Body of pancreas (tissue), 4 donors: ENCODE results near the gene DOCK3. TPM values are rescaled to one million over a fixed set of nuclear protein-coding genes. Genes with fewer than 3 reads are reported as not detected.

Experiments used
- ATAC-seq: fragments of 150-250 bp; one replicate; pipeline ENCODE4 v1.9.1; 2016
- DNase-seq, 4 donors: peaks; one replicate each; pipeline ENCODE4 v3.0.0-alpha.2; 2019
- H3K27ac ChIP-seq, 4 donors: fragments of 200-600 bp; sonication (generic); 1 replicate in 3 of 4; 2 replicates in 1 of 4; pipeline versions ENCODE4 v1.5.1 to v1.6.1; 2016 to 2019; ENCODE audit warnings: mild to moderate bottlenecking in 1 of 4, mixed read lengths in 1 of 4, moderate library complexity in 1 of 4
- H3K27me3 ChIP-seq, 2 donors: fragments of 200-600 bp; sonication (generic); one replicate each; pipeline ENCODE4 v1.6.0; 2016; ENCODE audit warnings: mild to moderate bottlenecking in 1 of 2
- H3K36me3 ChIP-seq, 2 donors: fragments of 200-600 bp; sonication (generic); replicated peaks in 1 of 2; 2 replicates each; pipeline ENCODE4 v1.5.1; 2016; ENCODE audit warnings: low read depth in 2 of 2; ENCODE audit not compliant: insufficient read depth in 1 of 2
- H3K4me1 ChIP-seq: fragments of 200-600 bp; sonication (generic); one replicate; pipeline ENCODE4 v1.6.0; 2016
- H3K4me3 ChIP-seq, 2 donors: fragments of 200-600 bp; sonication (generic); 1 replicate in 1 of 2; 2 replicates in 1 of 2; pipeline ENCODE4 v1.5.1; 2016 to 2019
- H3K9me3 ChIP-seq, 3 donors: fragments of 200-600 bp; sonication (generic); 1 replicate in 2 of 3; 2 replicates in 1 of 3; pipeline ENCODE4 v1.5.1; 2016
- CTCF ChIP-seq, 7 experiments: fragments of 450-650 bp in 4 of 7; fragments of 200-600 bp in 3 of 7; sonication (generic) in 3 of 7; IDR thresholded peaks; one replicate each; pipeline ENCODE4 v1.5.1; 2016 to 2019; ENCODE audit warnings: antibody characterized with exemption in 7 of 7
- POLR2A ChIP-seq, 3 donors: fragments of 450-650 bp; IDR thresholded peaks; one replicate each; pipeline ENCODE4 v1.6.1; 2016; ENCODE audit warnings: antibody characterized with exemption in 3 of 3, mild to moderate bottlenecking in 2 of 3
- WGBS, 2 donors: methylation state at CpG; one replicate each; pipeline ENCODE4 v1.1.5; 2017; 5-methylcytosine and 5-hydroxymethylcytosine counted together
- intact Hi-C: fragments of 100-400 bp; cut with DNase I; formaldehyde crosslinking; loops from one replicate; pipeline ENCODE4 v1.15.1; 2023
- total RNA-seq, 2 donors: library from RNA; depleted of rRNA; stranded (reverse); fragments of >200 nt; gene quantifications; one replicate each; pipeline ENCODE4 v1.1.0, GENCODE V29; 2016

Gene DOCK3
- total RNA-seq, 2 donors from 2014 or later, result 0.52 TPM; not detected in 1

- 63 to 83% methylated on average over 3 of the region's 3 CpGs for WGBS, 2 donors
- H3K27me3 ChIP-seq, result no peaks in the 10 kb centered on the region
- no peaks in the 10 kb centered on the region for H3K9me3 ChIP-seq
- DNase-seq, result no peak
- TF ChIP-seq CTCF (IDR thresholded peaks at IDR 0.05) (no peak), POLR2A (IDR thresholded peaks at IDR 0.05) (no peak)
- no peak overlapping the region for H3K4me3 ChIP-seq
- no peaks in the 10 kb centered on the region for H3K36me3 ChIP-seq
- H3K27ac ChIP-seq, result no peak overlapping the region
- intact Hi-C loops, result no loop called here
- no peaks in the 10 kb centered on the region for H3K4me1 ChIP-seq
- ATAC-seq, result no peak
Measured at GRCh38 chr3:50653937-50654595, 20.7 kb upstream of the DOCK3 start.

- 36 to 68% methylated on average over 2 of the region's 3 CpGs for WGBS, 2 donors
- DNase-seq, result no peak
- TF ChIP-seq CTCF (IDR thresholded peaks at IDR 0.05) (no peak), POLR2A (IDR thresholded peaks at IDR 0.05) (no peak)
- Histone ChIP-seq H3K36me3 (no peaks in the 10 kb centered on the region), H3K4me3 (no peak overlapping the region), H3K4me1 (no peaks in the 10 kb centered on the region), H3K27ac (no peak overlapping the region), H3K9me3 (no peaks in the 10 kb centered on the region), H3K27me3 (no peaks in the 10 kb centered on the region)
- ATAC-seq, result no peak
- intact Hi-C loops, result no loop called here
Measured at GRCh38 chr3:50655009-50655830, 19.5 kb upstream of the DOCK3 start.

- DNase-seq, result peak in 1 of 4 donors; percentile 4
Measured at GRCh38 chr3:50656417-50657195, 18.1 kb upstream of the DOCK3 start.

GRCh38 chr3:50657407-50657806, 17.3 kb upstream of the DOCK3 start:
- no peak overlapping the region for H3K4me3 ChIP-seq
- no peaks in the 10 kb centered on the region for H3K27me3 ChIP-seq
- no peaks in the 10 kb centered on the region for H3K9me3 ChIP-seq
- peak in 1 of 4 donors; percentile 0 for DNase-seq
- TF ChIP-seq CTCF (IDR thresholded peaks at IDR 0.05), result no peak
- TF ChIP-seq POLR2A (IDR thresholded peaks at IDR 0.05), result no peak
- no peak overlapping the region for H3K27ac ChIP-seq
- no peaks in the 10 kb centered on the region for H3K4me1 ChIP-seq
- intact Hi-C loops, result no loop called here
- 88 to 98% methylated on average over 5 of the region's 5 CpGs for WGBS, 2 donors
- no peak for ATAC-seq
- no peaks in the 10 kb centered on the region for H3K36me3 ChIP-seq

More at GRCh38 chr3:50656417-50657195, 18.1 kb upstream of the DOCK3 start:
- no peak for TF ChIP-seq CTCF (IDR thresholded peaks at IDR 0.05)
- TF ChIP-seq POLR2A (IDR thresholded peaks at IDR 0.05), result no peak
- Histone ChIP-seq H3K4me1 (no peaks in the 10 kb centered on the region), H3K4me3 (no peak overlapping the region), H3K27ac (no peak overlapping the region), H3K27me3 (no peaks in the 10 kb centered on the region), H3K9me3 (no peaks in the 10 kb centered on the region), H3K36me3 (no peaks in the 10 kb centered on the region)
- WGBS, 2 donors, result 62 to 65% methylated on average over 8 of the region's 8 CpGs
- intact Hi-C loops, result no loop called here
- no peak for ATAC-seq
